GM18909 (cell line): Measurements from ENCODE around the gene SH3GL3.

Source experiments
- ATAC-seq: cut with Tn5 transposase; IDR thresholded peaks from one replicate; pipeline ENCODE4 v1.9.1; 2021; ENCODE audit warnings: mild to moderate bottlenecking; ENCODE audit not compliant: unreplicated experiment, poor library complexity

Gene SH3GL3

DNA sequence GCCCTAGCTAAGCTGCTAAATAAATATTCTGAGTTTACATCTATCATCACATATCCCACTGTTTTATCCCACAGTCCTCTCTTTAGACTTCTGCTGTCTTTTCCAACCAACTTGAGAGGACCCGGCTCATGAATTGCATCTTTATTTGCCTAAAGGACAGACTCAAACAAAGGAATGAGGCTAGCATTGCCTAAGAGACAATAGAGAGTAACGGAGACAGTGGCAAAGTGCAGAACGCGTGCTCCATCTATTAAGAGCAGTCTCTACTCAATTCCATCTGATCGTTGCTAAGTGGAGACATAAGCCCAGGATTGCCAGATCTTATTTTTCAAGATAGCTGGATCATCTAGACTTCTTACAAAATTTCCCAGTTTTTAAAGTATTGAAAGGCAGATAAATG lies 209.1 kb downstream of the SH3GL3 start:
- no peak for ATAC-seq

DNA sequence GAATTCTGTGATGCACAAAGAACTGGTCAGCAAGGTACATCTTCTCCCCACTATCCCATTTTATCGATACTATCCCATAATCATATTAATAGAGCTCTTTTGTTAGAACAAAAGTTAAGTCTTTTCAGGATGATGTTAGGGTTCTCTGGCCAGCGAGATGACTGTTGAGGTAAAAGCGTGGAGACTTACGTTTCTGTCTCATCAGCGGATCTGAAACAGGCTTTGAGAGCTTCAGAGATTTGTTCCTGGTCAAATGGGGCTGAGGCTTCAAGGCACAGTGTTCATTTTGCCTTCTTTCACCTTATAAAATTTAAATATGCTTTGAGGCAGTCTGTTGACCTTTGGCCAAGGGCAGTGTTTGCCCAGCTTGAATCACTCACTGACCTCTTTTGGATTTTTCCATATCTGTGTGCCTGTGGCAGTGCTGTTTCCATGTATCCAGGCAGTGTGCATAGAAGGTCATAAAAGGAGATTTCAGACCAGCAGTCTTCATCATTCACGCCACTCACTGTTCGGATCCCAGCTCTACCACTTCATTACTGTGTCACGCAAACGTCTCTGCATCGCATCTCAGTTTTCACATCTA lies 209.9 kb downstream of the SH3GL3 start:
- no peak for ATAC-seq

GRCh38 chr15:83657549-83657948 lies 210.4 kb downstream of the SH3GL3 start:
- no peak for ATAC-seq

DNA sequence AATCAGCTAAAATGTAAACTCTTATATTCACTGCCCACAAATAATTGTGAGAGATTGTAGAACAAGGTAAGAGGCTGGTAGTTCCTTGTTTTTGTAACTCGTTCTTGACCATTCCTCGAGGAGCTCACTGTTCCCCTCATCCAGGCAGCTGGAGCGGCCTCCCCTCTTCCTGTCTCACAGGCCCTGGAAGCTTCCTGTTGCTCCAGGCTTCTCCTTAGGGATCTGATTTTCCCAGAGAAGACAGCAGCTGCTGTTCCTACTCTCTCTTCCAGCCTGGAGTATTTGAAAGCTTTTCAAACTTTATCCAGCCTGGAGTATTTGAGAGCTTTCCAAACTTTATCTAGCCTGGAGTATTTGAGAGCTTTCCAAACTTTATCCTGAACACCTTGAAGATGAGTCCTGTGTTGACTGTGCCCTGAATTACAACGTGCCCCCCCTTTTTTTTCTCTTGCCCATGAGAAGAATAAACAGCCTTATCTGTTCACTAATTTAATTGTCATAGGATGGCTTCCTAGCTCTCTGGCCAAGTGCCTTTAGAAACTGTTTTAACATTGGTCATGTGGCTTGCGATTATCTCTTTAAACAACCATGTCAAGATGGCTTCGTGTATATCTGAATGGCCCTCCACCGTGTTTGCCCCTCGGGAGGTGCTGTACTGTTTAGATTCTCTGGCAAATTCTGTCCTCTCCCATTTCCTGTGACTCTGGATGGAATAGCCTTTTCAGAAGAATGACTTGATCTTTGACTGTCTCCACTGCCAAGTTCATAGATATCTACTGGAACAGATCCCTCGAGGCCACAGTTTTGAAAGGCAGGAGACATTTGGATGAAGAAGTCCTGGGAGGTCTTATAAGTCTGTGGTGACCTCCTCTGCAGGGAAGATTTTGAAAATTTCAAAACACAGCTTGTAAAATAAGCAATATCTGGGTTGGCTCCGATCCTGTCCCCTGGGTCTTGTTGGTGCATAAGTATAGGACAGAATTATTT lies 211.6 kb downstream of the SH3GL3 start:
- no peak for ATAC-seq

DNA sequence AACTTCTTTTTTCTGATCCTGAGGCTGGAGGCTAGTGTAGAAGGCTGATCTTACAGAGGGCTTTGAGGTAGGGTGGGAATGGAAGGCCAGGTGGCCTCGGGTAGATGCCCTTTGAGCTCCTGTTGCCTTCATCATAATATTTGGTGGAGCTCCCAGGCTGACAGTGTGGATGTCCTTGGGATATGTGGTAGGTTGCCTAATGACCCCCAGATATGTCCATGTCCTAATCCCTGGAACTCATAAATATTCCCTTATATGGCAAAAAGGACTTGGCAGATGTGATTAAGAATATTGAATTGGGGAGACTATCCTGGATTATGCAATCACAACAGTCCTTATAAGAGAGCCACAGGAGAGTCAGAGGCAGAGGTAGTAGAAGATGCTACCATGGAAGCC lies 212.3 kb downstream of the SH3GL3 start:
- ATAC-seq: no peak

DNA sequence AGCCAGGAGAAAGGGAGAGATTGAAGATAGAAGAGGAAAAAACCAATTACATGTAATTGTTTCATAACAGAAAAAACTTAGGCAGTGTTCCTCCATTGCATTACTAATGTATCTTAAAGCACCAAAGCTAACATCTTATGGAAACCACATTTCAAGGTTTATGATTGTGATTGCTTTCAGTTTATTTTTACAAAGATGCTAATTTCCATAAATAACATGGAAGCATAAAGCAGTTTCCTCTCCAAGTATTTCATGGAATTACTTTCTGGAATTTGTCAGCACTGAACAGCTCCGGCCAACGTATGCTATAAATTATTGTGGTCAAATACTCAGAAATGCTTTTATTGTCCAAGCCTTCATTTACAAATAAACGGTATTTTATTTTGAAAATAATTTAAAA lies 218.3 kb downstream of the SH3GL3 start:
- ATAC-seq: no peak
